GM23338 (cell line): ENCODE measurements around the gene ACTR6. TPM values are rescaled to one million over a fixed set of nuclear protein-coding genes. Genes with fewer than 3 reads are reported as not detected.

Source experiments
- ATAC-seq: fragments of 200-7000 bp; cut with Tn5 transposase; 3 replicates; pipeline ENCODE4 v1.9.1; 2020
- DNase-seq: peaks from one replicate; pipeline ENCODE4 v3.0.0-alpha.2; 2015; ENCODE audit warnings: low spot score
- H2AFZ ChIP-seq: fragments of 200-600 bp; sonication (generic); 2 replicates; pipeline ENCODE4 v1.8.0; 2016; ENCODE audit warnings: antibody characterized with exemption, mild to moderate bottlenecking, moderate library complexity
- H3F3A ChIP-seq: fragments of 200-600 bp; sonication (generic); replicated peaks from 2 replicates; pipeline ENCODE4 v1.8.0; 2017; ENCODE audit warnings: antibody characterized with exemption, mixed run types, low read depth
- H3K27ac ChIP-seq: fragments of 200-600 bp; sonication (generic); 2 replicates; pipeline ENCODE4 v1.6.1; 2016; ENCODE audit warnings: low read depth
- H3K27me3 ChIP-seq: fragments of 200-600 bp; sonication (generic); 2 replicates; pipeline ENCODE4 v1.8.0; 2016; ENCODE audit warnings: mild to moderate bottlenecking, mixed run types, moderate library complexity; ENCODE audit not compliant: insufficient read depth
- H3K36me3 ChIP-seq: fragments of 200-600 bp; sonication (generic); 2 replicates; pipeline ENCODE4 v1.8.0; 2016; ENCODE audit warnings: mild to moderate bottlenecking; ENCODE audit not compliant: insufficient read depth
- H3K4me1 ChIP-seq: fragments of 200-600 bp; sonication (generic); 2 replicates; pipeline ENCODE4 v1.8.0; 2016; ENCODE audit warnings: mild to moderate bottlenecking, moderate library complexity; ENCODE audit not compliant: insufficient read depth
- H3K4me2 ChIP-seq: fragments of 200-600 bp; sonication (generic); 2 replicates; pipeline ENCODE4 v1.7.1; 2017; ENCODE audit warnings: mixed run types
- H3K4me3 ChIP-seq: fragments of 200-600 bp; sonication (generic); 2 replicates; pipeline ENCODE4 v1.6.1; 2016; ENCODE audit warnings: mixed run types
- H3K79me2 ChIP-seq: fragments of 200-600 bp; sonication (generic); replicated peaks from 2 replicates; pipeline ENCODE4 v1.8.0; 2017; ENCODE audit warnings: mild to moderate bottlenecking; ENCODE audit not compliant: insufficient read depth
- H3K9me2 ChIP-seq: fragments of 200-600 bp; sonication (generic); 2 replicates; pipeline ENCODE4 v1.8.0; 2017; ENCODE audit not compliant: insufficient read depth
- H4K20me1 ChIP-seq: fragments of 200-600 bp; sonication (generic); replicated peaks from 2 replicates; pipeline ENCODE4 v1.8.0; 2017; ENCODE audit warnings: mild to moderate bottlenecking; ENCODE audit not compliant: insufficient read depth
- H3K27ac Mint-ChIP-seq: 2 replicates; pipeline ENCODE4 v1.8.0; 2020; ENCODE audit warnings: inconsistent platforms, mild to moderate bottlenecking, moderate library complexity, mixed read lengths
- H3K27me3 Mint-ChIP-seq: 3 replicates; pipeline ENCODE4 v1.8.0; 2022; ENCODE audit warnings: low read depth, mild to moderate bottlenecking, moderate library complexity, mixed read lengths, inconsistent platforms; ENCODE audit not compliant: insufficient read depth, poor library complexity
- H3K36me3 Mint-ChIP-seq: 3 replicates; pipeline ENCODE4 v1.8.0; 2021; ENCODE audit warnings: low read depth, mild to moderate bottlenecking, inconsistent platforms, moderate library complexity, mixed read lengths
- H3K4me1 Mint-ChIP-seq: 3 replicates; pipeline ENCODE4 v1.8.0; 2020; ENCODE audit warnings: mild to moderate bottlenecking, inconsistent platforms, mixed read lengths
- H3K4me3 Mint-ChIP-seq: 3 replicates; pipeline ENCODE4 v1.8.0; 2021; ENCODE audit warnings: moderate library complexity, mild to moderate bottlenecking, inconsistent platforms, mixed read lengths
- H3K9me3 Mint-ChIP-seq: 3 replicates; pipeline ENCODE4 v1.8.0; 2020; ENCODE audit warnings: moderate library complexity, mild to moderate bottlenecking, inconsistent platforms, mixed read lengths
- CREB1 ChIP-seq: fragments of 250-450 bp; sonication (Bioruptor Pico); IDR thresholded peaks from 2 replicates; pipeline ENCODE4 v1.5.0; 2020; ENCODE audit warnings: low read depth, mild to moderate bottlenecking, moderate library complexity
- EZH2phosphoT487 ChIP-seq: fragments of 200-600 bp; sonication (generic); IDR thresholded peaks from one replicate; pipeline ENCODE4 v1.8.1; 2018; ENCODE audit warnings: antibody characterized with exemption; ENCODE audit not compliant: unreplicated experiment
- JUNB ChIP-seq: IDR thresholded peaks from one replicate; pipeline ENCODE4 v1.6.1; 2016; ENCODE audit warnings: antibody characterized with exemption; ENCODE audit not compliant: unreplicated experiment
- STAT1 ChIP-seq: IDR thresholded peaks from one replicate; pipeline ENCODE4 v1.6.1; 2016; ENCODE audit warnings: antibody characterized with exemption; ENCODE audit not compliant: unreplicated experiment
- ZNF114 ChIP-seq: fragments of 250-450 bp; sonication (Bioruptor Pico); IDR thresholded peaks from 2 replicates; pipeline ENCODE4 v1.5.0; 2020; ENCODE audit warnings: mild to moderate bottlenecking, moderate library complexity
- polyA plus RNA-seq: library from polyadenylated mRNA; unstranded; fragments of >200 nt; fragmentation: Nextera tagmentation; extraction: Ambion mirVana; gene quantifications from 2 replicates; pipeline ENCODE4 v1.2.1, GENCODE V29; 2016
- total RNA-seq: library from RNA; depleted of rRNA; stranded (reverse); fragments of >200 nt; shearing (Covaris generic); gene quantifications from 2 replicates; pipeline ENCODE4 v1.2.3, GENCODE V29; 2014
- TF ChIP-seq, protein P1 (sequence below): fragments of 250-450 bp; sonication (Bioruptor Pico); IDR thresholded peaks from 2 replicates; pipeline ENCODE4 v1.5.0; 2020; ENCODE audit warnings: mild to moderate bottlenecking, moderate library complexity
- TF ChIP-seq, protein P2 (sequence below), 2 experiments: fragments of 200-600 bp in 1 of 2; sonication (generic) in 1 of 2; conservative IDR thresholded peaks; 2 replicates each; pipeline versions ENCODE4 v1.5.1 to v1.6.1; 2016 to 2017; ENCODE audit warnings: antibody characterized with exemption in 2 of 2, low read depth in 2 of 2, mild to moderate bottlenecking in 2 of 2, moderate library complexity in 1 of 2

The ACTR6 gene
- total and polyA plus RNA-seq, 2 experiments from 2014 or later, result 30.1 to 42.5 TPM

DNA sequence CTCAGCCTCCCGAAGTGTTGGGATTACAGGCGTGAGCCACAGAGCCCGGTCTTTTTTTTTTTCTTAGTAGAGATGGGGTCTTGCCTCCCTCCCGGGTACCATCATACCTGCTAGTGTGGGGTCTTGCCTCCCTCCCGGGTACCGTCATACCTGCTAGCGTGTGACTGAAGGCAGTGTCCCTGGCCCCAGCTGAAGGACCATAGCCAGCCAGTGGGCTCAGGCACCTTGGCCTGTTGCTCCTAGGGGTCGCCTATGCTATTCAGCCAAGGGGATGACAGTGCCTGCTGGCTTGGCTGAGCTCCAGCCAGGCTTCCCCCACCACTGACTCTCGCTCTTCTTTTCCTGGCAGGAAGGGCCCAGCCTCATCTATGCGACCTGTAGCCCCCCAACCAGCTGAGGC is 47.5 kb upstream of the ACTR6 start (continued):
- TF ChIP-seq, protein P1, sequence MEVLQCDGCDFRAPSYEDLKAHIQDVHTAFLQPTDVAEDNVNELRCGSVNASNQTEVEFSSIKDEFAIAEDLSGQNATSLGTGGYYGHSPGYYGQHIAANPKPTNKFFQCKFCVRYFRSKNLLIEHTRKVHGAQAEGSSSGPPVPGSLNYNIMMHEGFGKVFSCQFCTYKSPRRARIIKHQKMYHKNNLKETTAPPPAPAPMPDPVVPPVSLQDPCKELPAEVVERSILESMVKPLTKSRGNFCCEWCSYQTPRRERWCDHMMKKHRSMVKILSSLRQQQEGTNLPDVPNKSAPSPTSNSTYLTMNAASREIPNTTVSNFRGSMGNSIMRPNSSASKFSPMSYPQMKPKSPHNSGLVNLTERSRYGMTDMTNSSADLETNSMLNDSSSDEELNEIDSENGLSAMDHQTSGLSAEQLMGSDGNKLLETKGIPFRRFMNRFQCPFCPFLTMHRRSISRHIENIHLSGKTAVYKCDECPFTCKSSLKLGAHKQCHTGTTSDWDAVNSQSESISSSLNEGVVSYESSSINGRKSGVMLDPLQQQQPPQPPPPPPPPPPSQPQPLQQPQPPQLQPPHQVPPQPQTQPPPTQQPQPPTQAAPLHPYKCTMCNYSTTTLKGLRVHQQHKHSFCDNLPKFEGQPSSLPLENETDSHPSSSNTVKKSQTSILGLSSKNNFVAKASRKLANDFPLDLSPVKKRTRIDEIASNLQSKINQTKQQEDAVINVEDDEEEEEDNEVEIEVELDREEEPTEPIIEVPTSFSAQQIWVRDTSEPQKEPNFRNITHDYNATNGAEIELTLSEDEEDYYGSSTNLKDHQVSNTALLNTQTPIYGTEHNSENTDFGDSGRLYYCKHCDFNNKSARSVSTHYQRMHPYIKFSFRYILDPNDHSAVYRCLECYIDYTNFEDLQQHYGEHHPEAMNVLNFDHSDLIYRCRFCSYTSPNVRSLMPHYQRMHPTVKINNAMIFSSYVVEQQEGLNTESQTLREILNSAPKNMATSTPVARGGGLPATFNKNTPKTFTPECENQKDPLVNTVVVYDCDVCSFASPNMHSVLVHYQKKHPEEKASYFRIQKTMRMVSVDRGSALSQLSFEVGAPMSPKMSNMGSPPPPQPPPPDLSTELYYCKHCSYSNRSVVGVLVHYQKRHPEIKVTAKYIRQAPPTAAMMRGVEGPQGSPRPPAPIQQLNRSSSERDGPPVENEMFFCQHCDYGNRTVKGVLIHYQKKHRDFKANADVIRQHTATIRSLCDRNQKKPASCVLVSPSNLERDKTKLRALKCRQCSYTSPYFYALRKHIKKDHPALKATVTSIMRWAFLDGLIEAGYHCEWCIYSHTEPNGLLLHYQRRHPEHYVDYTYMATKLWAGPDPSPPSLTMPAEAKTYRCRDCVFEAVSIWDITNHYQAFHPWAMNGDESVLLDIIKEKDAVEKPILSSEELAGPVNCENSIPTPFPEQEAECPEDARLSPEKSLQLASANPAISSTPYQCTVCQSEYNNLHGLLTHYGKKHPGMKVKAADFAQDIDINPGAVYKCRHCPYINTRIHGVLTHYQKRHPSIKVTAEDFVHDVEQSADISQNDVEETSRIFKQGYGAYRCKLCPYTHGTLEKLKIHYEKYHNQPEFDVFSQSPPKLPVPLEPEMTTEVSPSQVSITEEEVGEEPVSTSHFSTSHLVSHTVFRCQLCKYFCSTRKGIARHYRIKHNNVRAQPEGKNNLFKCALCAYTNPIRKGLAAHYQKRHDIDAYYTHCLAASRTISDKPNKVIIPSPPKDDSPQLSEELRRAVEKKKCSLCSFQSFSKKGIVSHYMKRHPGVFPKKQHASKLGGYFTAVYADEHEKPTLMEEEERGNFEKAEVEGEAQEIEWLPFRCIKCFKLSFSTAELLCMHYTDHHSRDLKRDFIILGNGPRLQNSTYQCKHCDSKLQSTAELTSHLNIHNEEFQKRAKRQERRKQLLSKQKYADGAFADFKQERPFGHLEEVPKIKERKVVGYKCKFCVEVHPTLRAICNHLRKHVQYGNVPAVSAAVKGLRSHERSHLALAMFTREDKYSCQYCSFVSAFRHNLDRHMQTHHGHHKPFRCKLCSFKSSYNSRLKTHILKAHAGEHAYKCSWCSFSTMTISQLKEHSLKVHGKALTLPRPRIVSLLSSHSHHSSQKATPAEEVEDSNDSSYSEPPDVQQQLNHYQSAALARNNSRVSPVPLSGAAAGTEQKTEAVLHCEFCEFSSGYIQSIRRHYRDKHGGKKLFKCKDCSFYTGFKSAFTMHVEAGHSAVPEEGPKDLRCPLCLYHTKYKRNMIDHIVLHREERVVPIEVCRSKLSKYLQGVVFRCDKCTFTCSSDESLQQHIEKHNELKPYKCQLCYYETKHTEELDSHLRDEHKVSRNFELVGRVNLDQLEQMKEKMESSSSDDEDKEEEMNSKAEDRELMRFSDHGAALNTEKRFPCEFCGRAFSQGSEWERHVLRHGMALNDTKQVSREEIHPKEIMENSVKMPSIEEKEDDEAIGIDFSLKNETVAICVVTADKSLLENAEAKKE (CRISPR knock-in tag), result no peak
- TF ChIP-seq ZNF114 (CRISPR knock-in tag) (no peak), CREB1 (no peak), EZH2phosphoT487 (no peak), STAT1 (no peak)

DNA sequence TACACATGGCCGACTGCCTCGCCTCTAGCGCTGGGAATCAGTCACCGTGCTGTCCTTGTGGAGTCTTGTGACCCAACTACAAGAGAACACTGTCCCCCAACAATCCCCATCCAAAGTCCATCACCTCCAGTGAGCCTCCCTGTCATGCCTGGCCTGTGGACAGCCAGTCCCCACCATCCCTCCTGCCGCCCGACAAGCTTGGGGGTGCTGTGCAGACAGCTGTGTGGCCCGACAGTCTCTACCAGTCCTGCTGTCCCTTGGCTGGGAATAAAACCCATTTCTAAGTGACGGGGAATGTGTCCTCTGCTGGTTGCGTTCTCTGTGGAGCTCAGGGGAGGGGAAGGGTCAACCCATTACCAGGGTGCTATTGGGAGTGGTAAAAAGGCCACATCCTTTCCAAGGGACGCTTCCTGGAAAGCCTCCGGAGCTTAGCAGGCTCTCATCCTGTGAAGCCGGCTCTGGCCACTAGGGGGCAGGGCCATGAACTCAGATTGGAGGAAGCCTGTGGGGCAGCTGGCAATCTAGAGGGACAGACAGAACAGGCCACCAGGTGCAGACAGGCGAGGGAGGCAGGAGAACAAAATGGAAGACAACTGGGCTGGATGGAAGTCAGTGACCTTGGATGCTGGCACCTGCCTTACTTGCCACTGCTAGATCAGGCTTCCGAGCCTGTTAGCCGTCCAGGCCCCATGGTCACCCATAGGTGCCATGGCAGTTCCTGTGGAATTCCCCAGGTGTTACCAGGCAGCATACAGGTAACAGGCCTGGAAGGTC is 46.0 kb upstream of the ACTR6 start:
- Mint-ChIP-seq H3K36me3 (peaks cover 18% of the 10 kb centered on the region), H3K27ac (peak overlapping the region; percentile 82), H3K4me1 (peaks cover 28% of the 10 kb centered on the region), H3K27me3 (peaks cover 5% of the 10 kb centered on the region), H3K9me3 (peaks cover 11% of the 10 kb centered on the region), H3K4me3 (no peak overlapping the region)
- Histone ChIP-seq H3K79me2 (no peaks in the 10 kb centered on the region), H2AFZ (no peak overlapping the region), H3K4me3 (no peak overlapping the region), H3F3A (peaks cover 6% of the 10 kb centered on the region; the same call in 1 of the 2 replicates), H3K27me3 (no peaks in the 10 kb centered on the region), H3K4me1 (peaks cover 32% of the 10 kb centered on the region), H3K36me3 (no peaks in the 10 kb centered on the region), H3K27ac (peak overlapping the region; percentile 45; the same call in 1 of the 2 replicates), H3K4me2 (no peak overlapping the region), H3K9me2 (0 out of 2 replicates have a peak, but pooled peaks cover 2% of the 10 kb centered on the region), H4K20me1 (no peaks in the 10 kb centered on the region)
- peak; percentile 76 for ATAC-seq
- peak; percentile 96 for DNase-seq
- TF ChIP-seq JUNB, result no peak
- TF ChIP-seq, protein P2, sequence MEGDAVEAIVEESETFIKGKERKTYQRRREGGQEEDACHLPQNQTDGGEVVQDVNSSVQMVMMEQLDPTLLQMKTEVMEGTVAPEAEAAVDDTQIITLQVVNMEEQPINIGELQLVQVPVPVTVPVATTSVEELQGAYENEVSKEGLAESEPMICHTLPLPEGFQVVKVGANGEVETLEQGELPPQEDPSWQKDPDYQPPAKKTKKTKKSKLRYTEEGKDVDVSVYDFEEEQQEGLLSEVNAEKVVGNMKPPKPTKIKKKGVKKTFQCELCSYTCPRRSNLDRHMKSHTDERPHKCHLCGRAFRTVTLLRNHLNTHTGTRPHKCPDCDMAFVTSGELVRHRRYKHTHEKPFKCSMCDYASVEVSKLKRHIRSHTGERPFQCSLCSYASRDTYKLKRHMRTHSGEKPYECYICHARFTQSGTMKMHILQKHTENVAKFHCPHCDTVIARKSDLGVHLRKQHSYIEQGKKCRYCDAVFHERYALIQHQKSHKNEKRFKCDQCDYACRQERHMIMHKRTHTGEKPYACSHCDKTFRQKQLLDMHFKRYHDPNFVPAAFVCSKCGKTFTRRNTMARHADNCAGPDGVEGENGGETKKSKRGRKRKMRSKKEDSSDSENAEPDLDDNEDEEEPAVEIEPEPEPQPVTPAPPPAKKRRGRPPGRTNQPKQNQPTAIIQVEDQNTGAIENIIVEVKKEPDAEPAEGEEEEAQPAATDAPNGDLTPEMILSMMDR (conservative IDR thresholded peaks at IDR 0.05; ENCODE audit: low read depth in 2 of 2), result peak; percentile 93 to 95
